ENCODE data around the gene C16orf74.

Gene C16orf74

GRCh38 chr16:85759631-85760419 lies 8.9 kb upstream of the C16orf74 start:
- peak; percentile 82 for DNase-seq (ENCODE audit: low spot score)
- in situ Hi-C loops (cut with MboI; ENCODE audit: low sequenced_read_pairs, unreplicated experiment), result no loop called here
- peak; percentile 92 for TF ChIP-seq CTCF (IDR thresholded peaks at IDR 0.05; ENCODE audit: borderline replicate concordance, control extremely low read depth, extremely low read depth, insufficient read depth, missing control alignments)

GRCh38 chr16:85759136-85759535 lies 8.2 kb upstream of the C16orf74 start:
- TF ChIP-seq CTCF (IDR thresholded peaks at IDR 0.05; ENCODE audit: borderline replicate concordance, control extremely low read depth, extremely low read depth, insufficient read depth, missing control alignments), result no peak
- no peak for DNase-seq (ENCODE audit: low spot score)

GRCh38 chr16:85757341-85757822 lies 6.5 kb upstream of the C16orf74 start:
- in situ Hi-C loops (cut with MboI; ENCODE audit: low sequenced_read_pairs, unreplicated experiment), result no loop called here
- no peak for DNase-seq (ENCODE audit: low spot score)
- no peak for TF ChIP-seq CTCF (IDR thresholded peaks at IDR 0.05; ENCODE audit: borderline replicate concordance, control extremely low read depth, extremely low read depth, insufficient read depth, missing control alignments)

More at GRCh38 chr16:85759136-85759535, 8.2 kb upstream of the C16orf74 start:
- in situ Hi-C loops (cut with MboI; ENCODE audit: low sequenced_read_pairs, unreplicated experiment), result no loop called here

- no peak for TF ChIP-seq CTCF (IDR thresholded peaks at IDR 0.05; ENCODE audit: borderline replicate concordance, control extremely low read depth, extremely low read depth, insufficient read depth, missing control alignments)
- peak; percentile 80 for DNase-seq (ENCODE audit: low spot score)
- in situ Hi-C loops (cut with MboI; ENCODE audit: low sequenced_read_pairs, unreplicated experiment), result no loop called here
Observed at GRCh38 chr16:85755929-85756768, 5.3 kb upstream of the C16orf74 start.

GRCh38 chr16:85754413-85754812 lies 3.5 kb upstream of the C16orf74 start:
- no peak for TF ChIP-seq CTCF (IDR thresholded peaks at IDR 0.05; ENCODE audit: borderline replicate concordance, control extremely low read depth, extremely low read depth, insufficient read depth, missing control alignments)
- no peak for DNase-seq (ENCODE audit: low spot score)
- in situ Hi-C loops (cut with MboI; ENCODE audit: low sequenced_read_pairs, unreplicated experiment), result no loop called here

- DNase-seq (ENCODE audit: low spot score), result no peak
- in situ Hi-C loops (cut with MboI; ENCODE audit: low sequenced_read_pairs, unreplicated experiment), result no loop called here
- no peak for TF ChIP-seq CTCF (IDR thresholded peaks at IDR 0.05; ENCODE audit: borderline replicate concordance, control extremely low read depth, extremely low read depth, insufficient read depth, missing control alignments)
Observed at GRCh38 chr16:85753976-85754375, 3.1 kb upstream of the C16orf74 start.
